GM19238 (cell line): ENCODE measurements around the gene PRKCE.

ENCODE experiments used
- DNase-seq: peaks from one replicate; pipeline ENCODE4 v3.0.0; 2011; ENCODE audit warnings: low spot score; ENCODE audit not compliant: insufficient read length

Gene PRKCE

DNA sequence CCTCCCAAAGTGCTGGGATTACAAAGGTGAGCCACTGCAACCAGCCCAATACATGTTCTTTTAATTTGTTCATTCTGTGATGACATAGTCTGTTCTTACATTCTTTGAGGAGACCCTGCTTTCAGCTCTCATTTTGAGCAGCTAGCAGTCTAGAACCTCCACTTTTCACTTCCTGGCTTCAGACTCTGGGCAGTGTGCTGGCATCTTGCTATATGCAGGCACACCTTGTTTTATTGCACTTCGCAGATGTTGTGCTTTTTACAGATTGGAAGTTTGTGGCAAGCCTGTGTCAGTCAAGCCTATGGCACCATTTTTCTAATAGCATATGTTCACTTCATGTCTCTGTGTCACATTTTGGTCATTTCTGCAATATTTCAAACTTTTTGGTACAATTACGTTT lies 72.4 kb downstream of the PRKCE start:
- DNase-seq, result no peak

DNA sequence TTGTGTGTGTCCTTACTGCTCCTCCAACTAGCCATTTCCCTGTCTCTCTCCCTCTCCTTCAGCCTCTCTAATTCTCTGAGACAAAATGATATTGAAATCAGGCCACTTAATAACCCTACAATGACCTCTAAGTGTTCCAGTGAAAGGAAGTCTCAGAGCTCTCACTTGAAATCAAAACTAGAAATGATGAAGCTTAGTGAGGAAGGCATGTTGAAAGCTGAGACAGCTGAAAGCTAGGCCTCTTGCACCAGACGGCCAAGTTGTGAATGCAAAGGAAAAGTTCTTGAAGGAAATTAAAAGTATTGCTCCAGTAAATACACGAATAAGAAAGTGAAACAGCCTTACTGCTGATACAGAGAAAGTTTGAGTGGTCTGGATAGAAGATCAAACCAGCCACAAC lies 72.9 kb downstream of the PRKCE start:
- DNase-seq, result no peak

DNA sequence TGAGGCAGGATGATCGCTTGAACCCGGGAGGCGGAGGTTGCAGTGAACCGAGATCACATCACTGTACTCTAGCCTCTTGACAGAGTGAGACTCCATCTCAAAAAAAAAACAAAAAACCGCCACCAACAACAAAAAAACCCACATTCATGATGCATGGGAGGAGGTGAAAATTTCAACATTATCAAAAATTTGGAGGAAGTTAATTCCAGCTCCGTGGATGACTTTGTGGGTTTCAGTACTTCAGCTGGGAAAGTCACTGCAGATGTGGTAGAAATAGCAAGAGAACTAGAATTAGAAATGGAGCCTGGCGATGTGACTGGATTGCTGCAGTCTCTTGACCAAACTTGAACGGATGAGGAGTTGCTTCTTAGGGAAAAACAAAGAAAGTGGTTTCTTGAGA lies 74.3 kb downstream of the PRKCE start:
- no peak for DNase-seq

DNA sequence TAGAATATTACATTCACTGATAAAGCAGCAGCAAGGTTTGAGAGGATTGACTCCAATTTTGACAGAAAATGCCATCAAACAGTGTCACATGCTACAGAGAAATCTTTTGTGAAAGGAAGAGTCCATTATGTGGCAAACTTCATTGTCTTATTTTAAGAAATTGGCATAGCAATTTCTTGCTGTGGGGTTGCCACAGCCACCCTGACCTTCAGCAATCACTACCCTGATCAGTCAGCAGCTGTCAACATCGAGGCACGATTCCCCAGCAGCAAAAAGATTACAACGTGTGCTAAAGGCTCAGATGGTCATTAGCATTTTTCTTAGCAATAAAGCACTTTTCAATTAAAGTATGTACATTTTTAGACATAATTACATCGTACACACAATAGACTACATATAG lies 74.7 kb downstream of the PRKCE start:
- DNase-seq, result no peak

DNA sequence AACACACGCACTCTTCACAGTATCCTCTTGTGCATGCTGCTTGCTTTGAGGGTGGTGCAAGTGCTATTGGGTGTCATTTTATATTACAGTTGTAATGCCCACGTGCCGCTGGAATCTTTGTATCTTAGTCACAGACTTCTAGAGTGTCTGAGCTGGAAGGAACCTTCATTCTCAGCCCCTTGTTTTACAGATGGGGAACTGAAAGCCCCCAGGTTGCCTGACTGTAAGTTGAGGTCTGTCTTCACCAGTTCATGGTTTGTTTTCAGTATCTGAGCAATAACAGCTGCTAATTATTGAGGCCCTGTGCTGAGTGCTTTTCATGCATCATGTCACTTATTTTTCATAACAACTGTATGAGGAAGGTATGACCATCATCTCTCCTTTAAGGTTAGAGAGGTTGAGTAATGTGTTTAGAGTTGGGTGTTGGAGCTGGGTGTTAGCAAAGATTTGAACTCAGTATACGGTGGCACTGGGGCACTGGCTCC lies 77.0 kb downstream of the PRKCE start:
- peak; percentile 64 for DNase-seq

DNA sequence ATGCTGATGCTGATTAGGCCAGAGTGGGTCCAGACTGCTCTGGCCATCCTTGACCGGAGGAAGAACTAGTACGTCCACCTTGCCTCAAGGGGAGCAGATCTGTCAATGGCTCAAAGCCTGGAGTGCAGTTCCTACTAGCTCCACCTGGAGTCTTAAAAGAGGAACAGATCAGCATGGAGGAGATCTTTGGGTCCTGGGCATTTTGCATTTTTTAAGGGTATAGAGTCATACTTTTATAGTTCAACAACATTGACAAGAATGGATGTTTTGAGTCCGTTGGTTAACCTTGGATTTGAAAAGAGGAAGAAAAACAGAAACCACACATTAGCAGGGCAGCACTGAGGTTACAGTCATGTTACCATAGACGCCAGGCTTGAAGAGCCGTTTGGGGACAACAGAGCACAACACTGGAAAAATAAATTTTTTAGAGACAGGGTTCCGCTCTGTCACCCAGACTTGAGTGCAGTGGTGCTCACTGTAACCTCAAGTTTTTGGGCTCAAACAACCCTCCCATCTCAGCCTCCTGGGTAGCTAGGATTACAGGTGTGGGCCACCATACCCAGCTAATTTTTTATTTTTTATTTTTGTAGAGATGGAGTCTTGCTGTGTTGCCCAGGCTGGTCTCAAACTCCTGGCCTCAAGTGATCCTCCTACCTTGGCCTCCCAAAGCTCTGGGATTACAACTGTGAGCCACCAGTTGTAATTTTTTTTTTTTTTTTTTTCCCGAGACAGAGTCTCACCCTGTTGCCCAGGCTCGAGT lies 78.5 kb downstream of the PRKCE start:
- peak; percentile 25 for DNase-seq

DNA sequence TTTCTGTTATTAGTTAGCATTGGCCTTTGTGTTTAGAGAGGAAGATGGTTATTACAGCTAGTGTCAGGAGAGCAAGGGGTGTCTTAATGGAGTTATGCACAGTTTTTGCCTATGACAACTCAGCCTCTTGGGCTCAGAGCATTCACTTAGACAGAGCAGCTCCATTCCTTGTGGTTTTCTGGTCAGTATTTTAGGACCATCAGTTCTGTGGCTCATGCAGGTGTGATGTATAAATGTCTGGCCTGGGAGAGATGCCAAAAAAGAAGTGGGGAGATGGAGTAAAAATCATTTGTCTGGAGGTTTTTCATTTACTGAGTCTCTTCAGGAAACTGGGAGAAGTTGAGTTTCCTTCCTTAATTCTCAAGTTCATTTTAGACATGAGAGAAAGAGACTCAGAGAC lies 79.7 kb downstream of the PRKCE start:
- no peak for DNase-seq

DNA sequence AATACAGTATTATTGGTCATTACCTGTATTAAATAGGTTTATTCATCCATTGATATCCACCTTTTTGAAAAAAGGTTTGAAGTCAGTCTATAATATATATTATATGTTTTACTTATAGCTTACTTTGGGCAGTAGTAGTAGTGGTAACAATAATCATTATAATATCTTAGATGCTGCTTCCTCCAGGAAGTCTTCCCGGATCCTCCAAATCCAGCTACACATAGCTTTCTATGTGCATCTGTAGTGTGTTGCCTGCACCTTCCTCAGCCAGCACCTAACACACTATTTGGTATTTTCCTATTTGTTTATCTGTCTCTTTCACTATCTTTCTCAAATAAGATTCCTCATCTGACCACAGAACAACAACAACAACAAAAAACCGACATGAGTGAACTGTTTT lies 81.0 kb downstream of the PRKCE start:
- DNase-seq, result no peak

DNA sequence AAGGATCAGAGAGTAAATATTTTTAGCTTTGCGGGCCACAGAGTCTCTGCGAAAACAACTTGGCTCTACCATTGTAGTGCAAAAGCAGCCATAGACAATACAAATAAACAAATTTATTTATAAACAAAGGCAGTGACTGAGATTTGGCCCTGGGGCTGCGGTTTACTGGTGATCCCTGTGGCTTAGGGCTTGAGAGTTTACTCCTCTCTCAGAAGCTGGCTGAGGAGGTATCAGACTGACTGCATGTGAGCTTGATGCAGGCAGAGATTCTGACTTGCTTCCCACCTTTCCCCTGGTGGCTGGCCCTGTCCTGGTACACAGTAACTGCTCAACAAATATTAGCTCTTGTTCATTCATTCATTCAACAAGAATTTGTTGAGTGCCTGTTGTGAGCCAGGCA lies 81.5 kb downstream of the PRKCE start:
- no peak for DNase-seq

DNA sequence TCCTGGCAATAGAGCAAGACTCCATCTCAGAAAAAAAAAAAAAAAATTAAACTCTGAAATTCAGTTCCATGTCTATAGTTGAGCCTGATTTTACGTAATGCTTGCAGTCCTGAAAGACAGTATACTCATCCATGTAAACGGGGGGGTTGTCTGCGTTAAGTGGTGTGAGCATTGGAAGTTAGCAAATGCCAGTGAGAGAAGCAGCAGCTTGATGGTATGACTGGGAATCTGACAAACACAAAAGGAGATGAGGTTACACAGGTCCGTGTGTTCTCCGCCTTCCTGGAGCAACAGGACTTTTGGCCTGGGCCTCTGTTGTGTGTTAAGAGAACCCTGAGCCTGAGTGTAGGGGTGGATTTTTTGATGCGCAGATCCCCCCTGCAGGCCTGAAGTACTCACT lies 82.9 kb downstream of the PRKCE start:
- no peak for DNase-seq

DNA sequence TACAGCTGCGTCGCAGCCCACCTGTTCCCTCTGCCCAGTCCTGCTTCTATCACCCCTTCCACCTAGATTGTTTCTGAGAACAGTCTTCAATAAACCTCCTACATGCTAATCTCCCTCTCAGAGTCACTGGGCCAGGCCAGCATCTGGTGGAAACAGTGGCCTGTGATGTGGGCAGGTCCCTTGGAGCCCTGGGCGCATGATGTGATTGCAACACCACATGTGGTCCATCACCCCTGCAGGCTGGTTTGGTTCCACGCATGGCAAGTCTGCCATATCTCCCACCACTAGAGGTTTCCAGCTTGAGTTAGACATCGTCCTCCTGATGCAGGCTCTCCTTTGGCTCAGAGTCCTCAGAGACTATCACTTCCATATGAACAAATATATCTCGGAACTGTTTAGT lies 83.5 kb downstream of the PRKCE start:
- DNase-seq, result no peak

DNA sequence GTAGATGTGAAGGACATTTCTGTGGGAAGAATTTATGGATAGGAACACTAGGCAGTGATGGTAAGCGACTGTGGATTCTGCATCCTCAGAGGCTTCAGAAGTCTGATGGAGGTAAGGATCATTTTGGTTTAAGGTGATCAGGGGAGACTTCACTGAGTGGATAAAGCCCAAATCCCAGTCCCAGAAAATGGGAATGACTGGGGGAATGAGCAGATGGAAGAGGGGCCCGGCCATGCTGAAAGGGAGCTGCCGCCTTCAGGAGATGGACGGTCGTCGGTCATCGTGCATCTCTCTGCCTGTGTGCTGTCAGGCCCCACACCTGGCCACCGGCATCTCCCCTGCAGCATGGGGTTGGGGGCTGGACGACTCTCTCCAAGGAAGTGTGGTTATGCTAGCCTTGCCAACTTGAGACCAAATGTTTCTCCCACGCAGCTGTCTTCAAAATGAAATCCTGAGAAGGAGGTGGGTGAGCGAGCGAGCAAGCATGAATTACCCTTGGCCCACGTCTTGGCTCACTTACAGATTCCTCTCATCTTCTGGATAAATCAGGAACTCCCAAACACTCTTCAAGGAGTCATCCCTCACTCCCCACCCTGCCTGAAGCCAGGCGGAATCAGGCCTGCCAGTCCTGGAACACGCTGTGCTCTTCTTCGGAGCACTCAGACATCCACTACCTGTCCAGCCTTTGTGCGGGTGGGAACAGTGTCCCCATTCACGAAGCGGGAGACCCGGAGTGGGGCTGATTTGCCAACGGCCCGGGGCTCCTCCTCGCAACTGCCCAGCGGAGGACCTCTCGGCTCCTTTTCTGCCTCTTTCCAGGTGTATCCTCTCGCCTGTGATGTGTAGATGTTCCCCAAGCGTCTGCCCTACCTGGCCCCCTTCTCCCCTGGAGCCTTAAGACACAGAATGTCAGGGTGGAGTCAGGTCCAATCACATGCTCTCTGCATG lies 85.6 kb downstream of the PRKCE start:
- DNase-seq, result no peak

DNA sequence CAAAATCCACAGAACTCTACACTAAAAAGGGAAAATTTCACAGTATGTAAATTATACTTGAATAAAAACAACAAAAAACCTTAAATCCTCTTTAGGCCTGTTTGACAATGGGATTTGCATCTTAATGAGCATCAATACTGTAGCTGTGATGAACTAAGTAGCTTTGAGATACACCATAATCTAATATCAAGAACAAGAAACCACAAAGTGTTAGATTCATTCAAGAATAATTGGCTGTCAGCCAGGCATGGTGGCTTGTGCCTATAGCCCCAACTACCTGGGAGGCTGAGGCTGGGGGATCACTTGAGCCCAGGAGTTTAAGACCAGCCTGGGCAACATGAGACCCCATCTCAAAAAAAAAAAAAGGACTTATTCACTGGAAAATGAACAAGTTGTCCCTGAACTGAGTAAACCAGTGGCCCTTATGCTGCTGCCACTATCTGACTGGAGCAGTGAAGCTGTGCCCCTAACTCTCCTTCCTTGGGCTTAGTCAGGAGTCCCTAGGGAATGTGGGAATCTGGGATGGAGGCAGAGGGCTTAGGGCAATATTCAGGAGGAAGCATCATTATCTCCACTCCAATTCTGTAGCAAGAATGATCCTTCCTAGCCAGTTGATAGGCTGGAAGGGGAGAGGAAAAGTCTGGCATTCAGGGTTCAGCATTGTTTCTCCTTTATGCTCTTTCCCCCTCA lies 88.5 kb downstream of the PRKCE start:
- DNase-seq, result no peak

DNA sequence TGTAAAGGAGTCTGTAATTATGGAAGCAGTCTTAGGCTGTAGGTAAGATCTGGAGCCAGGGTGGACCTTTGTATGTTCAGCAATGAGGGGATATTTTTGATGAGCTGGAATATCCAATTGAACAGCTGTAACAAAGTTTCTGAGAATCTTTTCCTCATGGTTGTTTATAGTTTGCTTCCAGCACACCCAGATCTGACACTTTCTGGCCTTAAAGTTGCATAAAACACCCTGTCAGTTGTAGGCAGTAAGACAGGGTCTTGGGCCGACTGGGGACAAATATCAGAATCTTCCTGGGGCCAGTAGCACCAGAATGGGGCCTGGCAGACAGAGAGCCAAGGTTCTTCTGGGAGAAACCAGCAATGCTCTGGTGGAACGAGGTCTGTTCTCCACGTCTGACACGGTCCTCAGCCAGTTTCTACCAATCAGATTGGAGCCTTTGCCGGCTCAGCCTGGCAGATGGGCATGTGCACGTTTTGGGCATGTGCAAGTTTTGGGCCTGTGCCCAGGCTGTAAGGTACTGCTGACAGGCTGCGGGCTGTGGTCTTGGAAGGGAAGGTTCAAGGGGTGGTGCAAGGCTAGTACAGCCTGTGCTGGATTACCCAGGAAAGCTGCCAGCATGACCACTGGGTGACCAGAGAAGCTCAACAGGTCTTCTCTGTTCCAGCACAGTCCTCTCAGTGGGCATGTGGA lies 89.8 kb downstream of the PRKCE start:
- no peak for DNase-seq

DNA sequence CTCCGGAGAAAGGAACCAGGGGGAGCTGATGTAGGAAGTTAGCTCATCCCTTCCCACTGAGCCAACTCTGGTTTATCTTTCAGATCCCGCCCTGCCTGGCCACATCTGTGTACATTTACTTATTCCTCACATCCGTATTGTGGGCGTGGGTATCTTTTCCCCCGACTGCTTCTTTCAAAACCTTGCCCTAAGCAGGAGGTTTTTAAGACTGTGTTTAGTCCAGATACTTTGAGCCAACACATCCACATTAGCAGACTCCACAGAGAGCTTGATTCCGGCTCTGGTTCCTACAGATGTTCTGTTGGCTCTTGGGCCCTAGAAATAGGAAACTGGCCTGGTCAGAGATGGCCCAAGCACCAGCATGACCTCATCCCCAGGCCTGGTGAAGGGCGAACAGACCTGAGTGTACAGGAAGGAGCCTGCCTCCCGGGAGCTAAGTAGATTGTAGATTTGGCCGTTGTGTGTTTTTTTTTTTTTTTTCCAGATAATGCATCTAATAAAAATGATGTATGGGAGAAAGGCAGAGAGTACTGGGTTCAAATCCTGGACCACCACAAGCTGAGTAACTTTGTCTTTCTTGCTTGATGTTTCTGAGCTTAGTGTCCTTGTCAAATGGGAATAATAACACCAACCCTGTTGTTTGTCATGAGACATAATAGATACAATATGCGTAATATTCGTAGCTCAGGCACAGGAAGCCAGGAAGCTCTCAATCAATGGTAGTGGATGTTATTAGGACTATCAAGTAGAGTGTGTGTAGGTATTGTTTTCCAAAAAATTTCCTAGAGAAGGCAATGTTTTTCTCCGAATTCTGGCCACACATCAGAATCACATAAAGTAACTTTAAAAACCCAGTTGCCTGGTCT lies 92.3 kb downstream of the PRKCE start:
- DNase-seq, result no peak

DNA sequence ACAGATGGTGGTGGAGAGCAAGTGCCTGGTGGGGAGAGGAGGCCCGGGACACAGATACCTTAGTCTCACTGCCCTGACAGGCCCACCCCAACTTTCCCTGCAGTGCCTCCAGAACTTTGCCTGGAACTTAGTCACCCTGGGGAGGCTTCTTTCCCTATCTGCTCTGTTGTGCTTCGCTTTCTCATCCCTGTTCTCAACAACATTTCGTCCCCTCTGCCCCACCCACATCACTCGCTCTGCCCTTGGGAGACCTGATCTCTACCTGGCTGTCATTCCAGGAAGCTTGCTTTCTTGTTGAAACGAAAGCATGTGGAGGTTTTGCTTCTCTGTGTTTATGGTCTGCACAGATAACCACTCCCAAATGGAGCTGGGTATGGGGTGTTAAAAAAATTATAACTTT lies 93.8 kb downstream of the PRKCE start:
- no peak for DNase-seq

DNA sequence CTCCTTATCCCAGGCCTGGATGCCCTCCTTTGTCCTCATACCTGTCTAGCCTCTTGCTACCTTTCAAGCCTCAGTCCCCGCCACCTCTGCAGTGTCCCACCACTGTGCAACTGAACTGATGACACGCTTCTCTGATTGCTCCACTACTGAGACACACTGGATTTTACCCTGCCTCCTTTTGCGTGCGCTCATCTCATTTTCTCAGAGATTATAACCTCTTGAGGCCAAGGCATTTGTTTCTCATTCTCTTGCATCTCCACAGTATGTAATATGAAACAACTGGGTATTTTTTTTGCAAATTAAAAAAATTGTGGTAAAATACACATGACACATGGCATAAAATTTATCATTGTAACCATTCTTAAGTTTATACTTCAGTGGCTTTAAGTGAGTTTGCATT lies 95.4 kb downstream of the PRKCE start:
- DNase-seq, result no peak

DNA sequence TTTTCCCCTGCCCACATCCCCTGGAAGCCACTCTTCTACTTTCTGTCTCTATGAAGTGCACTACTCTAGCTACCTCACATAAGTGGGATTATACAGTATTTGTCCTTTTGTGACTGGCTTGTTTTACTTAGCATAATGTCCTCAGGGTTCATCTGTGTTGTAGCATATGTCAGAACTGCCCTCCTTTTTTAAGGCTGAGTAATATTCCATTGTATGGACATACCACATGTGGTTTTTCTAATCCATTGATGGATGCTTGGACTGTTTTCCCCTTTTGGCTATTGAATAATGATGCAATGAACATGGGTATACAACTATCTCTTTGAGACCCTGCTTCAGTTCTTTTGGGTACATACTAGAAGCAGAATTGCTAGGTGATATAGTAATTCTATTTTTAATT lies 95.9 kb downstream of the PRKCE start:
- no peak for DNase-seq

DNA sequence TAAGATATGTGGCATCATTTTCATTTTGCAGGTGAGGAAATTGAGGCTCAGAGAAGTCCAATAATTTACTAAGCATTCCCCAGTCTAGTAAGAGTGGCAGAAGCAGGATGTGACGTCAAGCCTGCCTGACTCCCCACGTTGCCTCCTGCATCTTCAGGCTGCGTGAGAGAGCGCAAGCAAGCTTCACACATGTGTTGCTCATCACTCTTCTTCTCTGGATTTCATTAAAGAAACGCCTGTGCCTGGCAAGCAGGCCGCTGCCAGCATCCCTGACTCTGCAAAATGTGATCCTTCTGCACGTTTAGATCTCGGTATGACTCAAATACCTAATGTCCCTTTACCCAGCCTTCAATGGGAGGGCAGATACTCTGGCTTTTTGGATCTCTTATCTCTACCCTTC lies 96.8 kb downstream of the PRKCE start:
- DNase-seq, result no peak

DNA sequence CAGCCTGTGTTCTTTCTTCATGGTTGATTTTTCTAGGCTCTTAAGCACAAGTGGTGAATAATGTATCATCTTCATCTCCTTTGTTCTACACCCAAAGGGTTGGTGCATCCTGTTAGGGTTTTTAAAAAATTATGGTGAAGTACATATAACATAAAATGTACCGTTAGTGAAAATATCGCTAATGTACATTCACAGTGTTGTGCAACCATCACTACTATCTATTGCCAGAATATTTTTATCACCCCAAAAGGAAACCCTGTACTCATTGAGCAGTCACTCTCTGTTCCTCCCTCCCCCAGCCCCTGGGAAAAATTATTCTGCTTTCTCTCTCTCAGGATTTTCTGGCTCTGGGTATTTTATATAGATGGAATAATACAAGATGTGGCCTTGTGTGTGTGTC lies 98.5 kb downstream of the PRKCE start:
- DNase-seq, result no peak
